GM19328 (cell line): Measurements from ENCODE around the gene CFAP119.

Experiments
- ATAC-seq: cut with Tn5 transposase; IDR thresholded peaks from one replicate; pipeline ENCODE4 v1.9.1; 2021; ENCODE audit warnings: mild to moderate bottlenecking, moderate library complexity; ENCODE audit not compliant: unreplicated experiment

Gene CFAP119

GRCh38 chr16:30715750-30716445, 46.0 kb downstream of the CFAP119 start:
- ATAC-seq = no peak

DNA sequence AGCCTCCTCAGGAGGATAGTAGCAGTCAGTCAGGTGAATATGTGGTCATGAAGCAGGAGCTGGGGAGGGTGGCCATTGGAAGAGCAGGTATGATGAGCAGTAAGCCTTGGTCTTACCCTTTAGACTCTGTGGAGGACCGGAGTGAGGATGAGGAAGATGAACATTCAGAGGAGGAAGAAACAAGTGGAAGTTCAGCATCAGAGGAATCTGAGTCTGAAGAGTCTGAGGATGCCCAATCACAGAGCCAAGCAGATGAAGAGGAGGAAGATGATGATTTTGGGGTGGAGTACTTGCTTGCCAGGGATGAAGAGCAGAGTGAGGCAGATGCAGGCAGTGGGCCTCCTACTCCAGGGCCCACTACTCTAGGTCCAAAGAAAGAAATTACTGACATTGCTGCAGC, 50.1 kb downstream of the CFAP119 start:
- no peak for ATAC-seq

DNA sequence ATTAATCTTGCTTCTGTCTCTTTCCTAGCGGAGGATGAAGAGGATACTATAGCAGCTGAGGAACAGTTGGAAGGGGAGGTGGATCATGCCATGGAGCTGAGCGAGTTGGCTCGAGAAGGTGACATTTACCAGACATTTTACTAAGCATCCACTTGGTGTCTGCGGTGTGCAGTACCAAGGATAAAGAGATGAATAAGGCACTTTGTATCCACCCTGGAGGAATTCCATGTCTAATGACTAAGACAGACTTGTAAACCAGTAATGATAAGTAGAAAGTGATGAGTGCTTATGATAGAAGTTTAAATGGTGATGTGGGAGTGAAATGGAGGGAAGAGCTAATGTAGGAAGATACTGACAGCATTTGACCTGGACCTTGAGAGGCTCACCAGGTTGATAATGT, 50.9 kb downstream of the CFAP119 start:
- ATAC-seq = no peak
